GM18870 (cell line): ENCODE data around the gene HSD3B2.
"Not testable (repeated sequence)": the region's sequence is repeated elsewhere in the genome, so short reads cannot be mapped to it uniquely, and the experiment has no call there.

ENCODE experiments used
- ATAC-seq: cut with Tn5 transposase; IDR thresholded peaks from one replicate; pipeline ENCODE4 v1.9.1; 2021; ENCODE audit warnings: moderate library complexity; ENCODE audit not compliant: unreplicated experiment

Gene HSD3B2

DNA sequence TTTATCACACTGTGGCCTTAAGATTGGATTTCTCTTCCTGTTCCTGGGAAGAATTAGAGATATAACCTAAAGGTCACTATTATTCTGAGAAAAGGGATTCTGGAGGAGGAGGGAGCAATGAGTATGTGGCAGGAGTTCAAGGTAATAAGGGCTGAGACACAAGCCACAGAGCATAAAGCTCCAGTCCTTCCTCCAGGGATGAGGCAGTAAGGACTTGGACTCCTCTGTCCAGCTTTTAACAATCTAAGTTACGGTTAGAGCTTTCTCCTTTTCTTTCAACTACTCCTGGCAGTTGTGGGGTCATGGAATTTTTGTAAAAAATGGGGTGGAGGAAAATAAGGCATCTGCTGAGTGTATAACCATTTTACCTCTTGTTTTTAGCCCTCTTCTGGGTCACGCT, at the start of gene HSD3B2:
Gene HSD3B2 (plus strand): TSS at position 201 of the 400 bp plus-strand sequence. CDS start 270 bp downstream, outside the sequence.
- ATAC-seq = no peak

DNA sequence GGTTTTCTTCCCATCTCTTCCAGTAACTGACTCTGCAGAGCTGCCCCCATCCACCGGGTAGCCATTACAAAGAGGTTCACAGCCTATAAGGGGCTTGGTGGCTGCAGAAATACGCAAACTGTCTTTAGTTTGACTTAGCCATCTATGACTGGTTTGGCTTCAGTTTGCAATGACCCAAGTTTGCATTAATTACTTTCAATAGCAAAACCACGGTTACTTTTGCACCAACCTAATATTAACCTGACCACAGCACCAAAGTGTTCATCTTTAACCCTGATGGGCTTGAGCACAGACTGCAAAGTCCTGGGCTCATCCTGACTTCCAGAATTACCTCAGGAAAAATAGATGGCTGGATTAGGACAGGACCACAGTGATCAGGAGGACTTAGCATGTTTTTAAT, 48.5 kb upstream of the HSD3B2 start:
- ATAC-seq = peak; percentile 72

DNA sequence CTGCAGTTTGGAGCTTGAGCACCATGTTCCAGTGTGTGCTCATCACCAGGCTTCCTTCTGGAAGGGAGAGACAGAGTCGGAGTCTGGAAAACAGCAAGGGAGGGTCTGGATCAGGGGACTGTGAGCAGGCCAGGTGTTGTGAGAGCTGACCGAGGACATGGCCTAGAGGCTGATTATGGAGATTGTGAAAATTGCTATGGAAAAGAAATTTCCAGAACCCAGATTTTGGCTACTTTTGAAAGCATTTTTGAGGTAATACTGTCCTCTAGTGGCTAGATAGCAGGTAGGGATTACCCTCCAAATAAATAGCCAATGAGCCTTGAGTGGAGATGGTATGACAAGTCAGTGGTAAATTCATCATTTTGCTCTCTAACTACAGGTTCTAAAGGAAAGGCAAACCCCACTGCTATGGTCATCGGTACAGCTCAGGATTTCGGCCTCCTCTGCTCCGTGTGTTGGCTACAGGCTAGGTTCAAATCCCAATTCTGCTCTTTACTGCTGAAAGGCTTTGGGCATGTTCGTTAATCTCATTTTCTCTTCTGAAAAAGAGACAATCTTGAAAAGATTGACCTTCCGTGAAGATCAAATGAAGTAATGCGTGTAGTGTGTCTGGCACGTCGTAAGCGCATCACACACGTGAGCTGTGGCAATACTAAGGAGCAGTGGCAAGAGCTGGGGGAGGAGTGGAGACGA, 47.4 kb upstream of the HSD3B2 start:
- no peak for ATAC-seq

DNA sequence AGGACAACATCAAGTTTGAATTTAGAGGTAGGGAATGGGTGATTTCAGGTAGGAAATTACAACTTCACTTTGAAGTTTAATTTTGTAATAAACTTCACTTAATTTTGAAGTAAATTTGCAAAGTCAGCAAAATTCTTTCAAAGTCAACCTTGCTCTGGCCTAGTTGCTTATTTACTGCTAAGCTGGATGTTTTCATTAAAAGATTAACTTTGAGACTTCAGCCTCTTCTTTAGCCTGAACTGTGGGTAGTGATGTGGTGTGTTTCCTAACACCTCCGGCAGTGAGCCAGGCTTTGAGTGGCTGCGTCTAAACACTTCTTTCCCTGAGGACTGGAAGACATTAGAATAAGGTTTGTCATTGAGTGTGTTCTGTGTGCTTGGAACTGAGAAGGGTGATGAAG, 46.4 kb upstream of the HSD3B2 start, which contains the start of gene HAO2:
Gene HAO2 (plus strand): TSS at position 232 of the 400 bp plus-strand sequence. CDS start 12,301 bp downstream, outside the sequence.
- no peak for ATAC-seq

DNA sequence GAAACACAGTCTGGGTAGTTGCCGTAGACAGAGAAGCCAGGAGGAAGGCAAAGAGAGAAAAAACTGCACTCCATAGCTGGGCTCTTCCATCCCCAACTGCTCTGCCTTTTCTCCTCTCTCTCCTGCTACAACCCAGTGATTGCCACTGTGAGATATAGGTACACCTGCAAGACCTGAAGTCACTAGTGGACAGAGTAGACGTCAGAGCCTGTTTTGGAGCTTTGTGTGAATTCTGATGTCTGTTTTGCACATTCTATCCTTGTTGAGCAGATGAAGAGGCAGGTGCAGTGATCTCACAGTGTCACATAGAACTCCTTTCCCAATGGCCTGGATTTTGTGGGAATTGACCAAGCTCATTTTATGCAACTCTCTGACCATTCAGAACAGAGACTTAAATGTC, 44.2 kb upstream of the HSD3B2 start:
- no peak for ATAC-seq

DNA sequence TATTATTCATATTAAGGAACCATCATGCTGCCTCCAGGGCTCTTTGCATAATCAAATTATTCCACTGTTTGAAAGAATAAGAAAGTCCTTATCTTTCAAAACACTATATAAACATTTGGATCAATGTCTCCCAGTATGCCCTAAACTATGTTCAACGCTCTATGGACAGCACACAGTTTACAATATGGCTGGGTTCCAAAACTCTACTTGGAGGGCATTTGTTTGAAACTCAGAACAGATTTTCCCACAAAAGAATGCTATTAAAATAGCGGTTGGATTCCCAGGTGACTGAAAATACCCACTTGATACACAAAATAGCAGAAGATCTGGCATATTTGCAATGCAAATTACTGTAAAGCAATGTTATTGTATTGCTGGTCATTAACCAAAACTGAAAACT, 43.1 kb upstream of the HSD3B2 start:
- no peak for ATAC-seq

DNA sequence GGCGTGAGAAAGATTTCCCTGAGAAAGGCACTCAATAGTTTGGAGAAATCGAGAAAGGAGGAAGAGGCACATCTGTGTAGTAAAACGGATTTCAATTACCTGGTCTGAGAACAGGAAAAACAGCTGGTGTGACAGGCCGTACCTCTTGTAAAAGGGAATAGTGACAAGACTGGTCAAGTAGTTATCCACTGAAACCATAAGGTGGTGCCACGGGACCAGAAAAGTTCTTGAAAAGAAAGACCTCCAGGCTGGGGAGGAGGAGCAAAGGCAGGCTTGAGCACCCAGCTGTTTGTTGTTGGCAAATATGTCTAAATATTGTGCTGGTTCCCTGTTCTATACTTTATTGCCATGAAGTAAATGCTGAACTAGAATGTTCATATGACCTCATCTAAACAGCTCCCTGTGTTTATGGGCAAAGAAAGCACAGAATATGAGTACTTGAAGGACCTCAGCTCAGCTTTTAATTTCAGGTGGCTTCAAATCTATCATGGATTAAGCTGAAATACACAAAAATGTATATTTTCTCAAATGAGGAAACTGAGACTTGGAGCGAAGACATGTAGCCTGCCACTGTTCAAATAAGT, 42.4 kb upstream of the HSD3B2 start:
- peak; percentile 61 for ATAC-seq

DNA sequence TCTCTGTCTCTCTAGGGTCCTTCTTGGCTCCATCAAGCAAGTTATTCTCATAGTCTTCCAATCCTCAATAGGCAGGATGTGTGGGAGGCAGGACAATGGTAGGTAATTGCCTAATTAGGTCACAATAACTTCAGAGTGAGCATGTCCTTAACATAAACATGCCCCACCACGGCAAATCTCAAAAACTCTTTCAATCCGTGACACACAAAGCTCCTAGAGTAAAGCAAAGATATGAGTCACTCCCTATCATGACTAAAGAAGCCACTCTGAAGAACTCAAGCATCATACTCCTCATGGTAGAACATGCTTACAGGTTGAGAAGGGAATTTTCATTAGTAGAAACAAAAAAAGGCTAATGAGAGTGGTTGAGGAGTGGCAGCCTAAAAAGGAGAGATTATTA, 41.5 kb upstream of the HSD3B2 start:
- no peak for ATAC-seq

DNA sequence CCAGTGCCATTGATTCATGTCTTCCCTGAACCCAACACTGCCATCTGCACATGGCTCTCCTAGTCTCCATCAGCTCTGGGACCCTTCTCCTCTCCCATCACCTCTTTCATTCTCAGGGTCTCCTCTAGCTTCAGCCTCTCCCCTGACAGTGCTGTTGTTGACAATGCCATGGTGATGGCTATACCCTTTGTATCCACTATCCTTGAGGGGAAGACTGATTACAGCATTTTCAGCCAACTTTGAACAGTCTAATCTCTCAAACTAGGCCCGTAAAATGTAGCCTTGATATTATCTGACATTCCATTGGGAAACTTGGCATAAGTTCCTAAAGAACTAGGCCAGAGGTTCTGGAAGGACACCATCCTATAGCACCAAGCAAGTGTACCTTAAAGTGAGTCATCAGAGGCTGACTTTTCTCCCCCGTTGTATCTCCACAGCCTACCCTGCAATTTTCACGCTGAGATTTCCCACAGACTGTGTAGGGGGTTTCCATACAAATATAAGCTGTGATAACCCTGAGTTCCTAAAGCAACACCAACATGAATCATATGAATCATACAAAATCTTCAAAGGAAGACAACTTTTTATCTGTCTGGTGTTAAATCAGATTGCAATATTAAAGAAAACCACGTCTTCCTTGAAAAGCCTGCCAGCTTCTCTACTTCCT, 40.6 kb upstream of the HSD3B2 start:
- ATAC-seq = no peak

DNA sequence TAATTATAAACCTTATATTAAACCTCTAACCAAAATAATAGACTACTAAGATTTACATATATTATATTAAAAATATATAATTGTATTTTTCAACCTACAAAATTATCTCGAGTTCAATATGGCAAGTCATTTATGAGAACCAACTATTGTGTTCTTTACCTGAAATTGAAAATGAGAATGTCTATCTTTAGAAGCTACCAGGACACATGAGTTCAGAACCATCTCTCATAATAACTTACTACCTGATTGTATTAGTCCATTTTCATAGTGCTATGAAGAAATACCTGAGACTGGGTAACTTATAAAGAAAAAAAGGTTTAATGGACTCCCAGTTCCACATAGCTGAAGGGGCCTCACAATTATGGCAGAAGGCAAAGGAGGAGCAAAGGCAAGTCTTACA, 39.6 kb upstream of the HSD3B2 start:
- ATAC-seq = no peak

DNA sequence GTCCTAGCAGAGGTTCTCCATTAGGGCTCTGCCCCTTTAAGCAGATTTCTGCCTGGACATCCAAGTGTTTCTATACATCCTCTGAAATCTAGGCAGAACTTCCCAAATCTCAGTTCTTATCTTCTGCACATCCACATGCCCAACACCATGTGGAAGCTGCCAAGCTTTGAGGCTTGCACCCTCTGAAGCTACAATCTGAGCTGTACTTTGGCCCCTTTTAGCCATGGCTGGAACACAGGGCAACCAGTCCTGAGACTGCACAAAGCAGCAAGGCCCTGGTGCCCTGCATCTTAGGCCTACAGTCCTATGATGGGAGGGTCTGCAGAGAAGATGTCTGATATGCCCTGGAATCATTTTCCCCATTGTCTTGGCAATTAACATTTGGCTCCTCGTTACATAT, 38.4 kb upstream of the HSD3B2 start:
- no peak for ATAC-seq

DNA sequence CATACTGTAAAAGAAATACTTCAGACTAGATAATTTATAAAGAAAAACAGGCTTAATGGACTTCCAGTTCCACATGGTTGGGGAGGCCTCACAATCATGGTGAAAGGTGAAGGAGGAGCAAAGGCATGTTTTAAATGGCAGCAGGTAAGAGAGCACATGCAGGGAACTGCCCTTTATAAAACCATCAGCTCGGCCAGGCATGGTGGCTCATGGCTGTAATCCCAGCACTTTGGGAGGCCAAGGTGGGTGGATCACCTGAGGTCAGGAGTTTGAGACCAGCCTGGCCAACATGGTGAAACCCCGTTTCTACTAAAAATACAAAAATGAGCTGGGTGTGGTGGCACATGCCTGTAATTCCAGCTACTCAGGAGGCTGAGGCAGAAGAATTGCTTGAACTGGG, 37.4 kb upstream of the HSD3B2 start:
- ATAC-seq = not testable (repeated sequence)

DNA sequence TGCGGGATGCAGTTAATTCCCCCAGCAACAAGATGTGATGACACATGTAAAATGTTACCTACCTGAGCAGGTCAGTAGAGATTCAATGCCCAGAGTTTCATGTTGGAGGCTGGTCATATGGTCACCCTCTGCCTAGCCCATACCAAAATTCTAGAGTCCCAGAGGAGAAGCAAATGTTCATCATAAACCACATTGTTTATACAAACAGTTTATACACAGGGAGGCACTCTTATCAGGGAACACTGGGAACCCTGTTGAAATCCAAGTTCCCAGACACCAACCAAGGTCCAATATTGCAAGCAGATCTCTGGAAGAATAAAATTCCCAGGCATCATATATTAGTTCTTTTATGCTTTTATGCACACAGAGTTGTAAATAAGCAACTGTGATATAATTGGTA, 35.8 kb upstream of the HSD3B2 start:
- ATAC-seq = no peak

DNA sequence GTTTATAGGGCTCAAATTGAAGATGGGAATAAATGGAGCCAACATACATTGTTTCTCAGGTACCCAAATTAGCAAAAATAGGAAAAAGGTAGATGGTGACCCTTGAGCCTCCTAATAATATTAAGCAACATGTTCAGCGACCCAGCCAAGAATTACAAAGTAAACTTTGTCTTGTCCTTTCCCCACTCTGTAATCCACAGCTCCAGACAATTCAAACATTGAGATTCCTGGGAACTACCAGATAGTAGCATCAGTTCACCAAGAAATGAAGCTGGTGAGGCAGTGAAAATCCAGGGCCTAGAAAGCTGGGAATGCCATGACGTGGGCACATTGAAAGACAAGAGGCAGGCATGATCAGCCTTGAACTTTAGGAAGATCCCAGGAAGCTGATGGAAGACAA, 34.6 kb upstream of the HSD3B2 start:
- no peak for ATAC-seq

DNA sequence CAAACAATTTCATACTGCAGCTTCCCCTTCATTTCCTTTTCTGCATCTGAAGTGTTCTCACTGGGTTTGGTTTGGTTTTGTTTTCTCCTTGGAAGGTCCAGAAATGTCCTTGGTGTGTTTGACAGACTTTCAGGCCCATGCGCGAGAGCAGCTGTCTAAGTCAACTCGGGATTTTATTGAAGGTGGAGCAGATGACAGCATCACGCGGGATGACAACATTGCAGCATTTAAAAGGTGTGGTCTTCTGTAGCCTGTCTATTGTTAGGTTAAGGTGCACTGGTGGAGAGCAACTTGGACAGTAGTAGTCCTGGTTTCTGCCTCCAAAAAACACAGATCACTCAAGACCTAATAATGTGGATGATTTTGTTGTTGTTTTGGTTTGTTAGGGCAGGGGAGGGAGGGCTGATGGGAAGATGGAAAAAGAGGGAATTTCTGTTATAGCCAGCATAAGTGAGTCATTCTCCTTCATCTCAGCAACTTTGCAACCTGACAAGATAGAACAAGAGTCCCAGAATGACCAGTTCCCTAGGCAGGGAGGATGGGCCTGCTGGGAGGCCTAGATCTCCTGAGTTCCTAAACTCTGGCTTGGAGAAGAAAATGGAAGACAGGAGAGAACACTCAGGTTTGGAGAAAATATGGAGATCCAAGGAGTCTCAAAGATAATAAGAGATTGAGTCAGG, 33.8 kb upstream of the HSD3B2 start:
- no peak for ATAC-seq

DNA sequence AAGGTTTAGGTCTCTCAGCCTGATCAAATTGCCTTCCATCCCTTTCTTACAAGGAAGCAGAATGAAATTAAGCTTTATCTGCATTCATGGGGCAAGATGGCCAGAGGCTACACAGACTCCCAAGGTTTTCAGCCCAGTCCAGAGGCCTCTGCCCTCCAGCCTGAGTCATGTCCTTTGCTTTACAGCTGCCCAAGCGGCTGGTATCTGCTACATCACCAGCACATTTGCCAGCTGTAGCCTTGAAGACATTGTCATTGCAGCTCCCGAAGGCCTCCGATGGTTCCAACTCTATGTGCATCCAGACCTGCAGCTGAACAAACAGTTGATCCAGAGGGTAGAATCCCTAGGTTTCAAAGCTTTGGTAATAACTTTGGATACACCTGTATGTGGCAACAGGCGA, 30.4 kb upstream of the HSD3B2 start:
- no peak for ATAC-seq

DNA sequence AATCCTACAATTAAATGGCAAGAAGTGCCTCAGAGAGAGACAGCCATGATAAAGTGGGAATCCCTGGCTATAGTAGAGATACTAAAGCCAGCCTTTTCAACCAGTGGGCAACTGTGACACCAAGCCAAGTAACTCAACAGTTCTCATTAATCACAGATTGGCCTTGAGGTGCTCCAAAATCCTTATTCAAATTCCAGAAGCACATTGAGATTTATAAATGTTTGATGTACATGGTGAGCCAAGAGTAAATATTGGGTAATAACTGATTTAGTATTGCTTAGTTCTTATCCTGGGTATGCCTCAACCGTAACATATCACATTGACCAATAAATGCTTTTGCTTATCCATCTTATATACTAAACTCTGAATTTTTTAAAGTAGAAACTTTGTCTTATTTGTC, 29.3 kb upstream of the HSD3B2 start:
- no peak for ATAC-seq

DNA sequence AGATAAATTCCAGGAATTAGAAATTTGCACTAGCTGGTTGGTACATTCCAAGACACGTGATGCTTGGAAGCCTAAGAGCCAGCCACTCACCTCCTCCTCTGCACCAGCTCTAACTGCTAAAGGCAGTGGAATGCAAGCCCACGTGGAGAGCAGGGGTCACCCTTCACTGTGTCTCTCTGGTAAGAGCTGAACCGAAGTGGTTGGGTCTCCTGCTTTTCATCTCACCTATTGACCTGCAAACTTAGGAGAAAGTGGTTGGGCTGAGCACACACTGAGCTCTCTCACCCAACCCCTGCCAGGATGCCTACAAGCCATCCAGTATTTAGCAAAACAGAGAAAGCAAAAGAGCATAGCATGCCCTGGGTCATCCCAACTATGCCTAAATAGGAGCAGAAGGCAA, 27.1 kb upstream of the HSD3B2 start:
- ATAC-seq = no peak

DNA sequence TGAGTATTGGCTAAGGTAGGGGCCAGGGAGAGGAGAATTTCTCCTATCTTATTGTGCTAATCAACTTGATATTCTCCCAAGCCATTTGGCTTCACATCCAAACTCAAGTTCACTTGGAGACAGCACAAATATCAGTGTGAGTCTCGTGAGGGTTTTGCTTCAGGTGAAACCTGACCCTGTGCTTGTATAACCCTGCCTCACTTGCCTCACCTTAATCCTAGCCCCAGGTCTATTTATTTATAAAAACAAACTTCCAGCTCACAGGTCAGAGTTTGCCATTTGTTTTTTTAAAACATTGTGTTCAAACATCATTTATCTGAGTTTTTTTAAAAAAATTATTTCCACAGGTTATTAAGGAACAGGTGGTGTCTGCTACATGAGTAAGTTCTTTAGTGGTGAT, 26.5 kb upstream of the HSD3B2 start:
- ATAC-seq = no peak

DNA sequence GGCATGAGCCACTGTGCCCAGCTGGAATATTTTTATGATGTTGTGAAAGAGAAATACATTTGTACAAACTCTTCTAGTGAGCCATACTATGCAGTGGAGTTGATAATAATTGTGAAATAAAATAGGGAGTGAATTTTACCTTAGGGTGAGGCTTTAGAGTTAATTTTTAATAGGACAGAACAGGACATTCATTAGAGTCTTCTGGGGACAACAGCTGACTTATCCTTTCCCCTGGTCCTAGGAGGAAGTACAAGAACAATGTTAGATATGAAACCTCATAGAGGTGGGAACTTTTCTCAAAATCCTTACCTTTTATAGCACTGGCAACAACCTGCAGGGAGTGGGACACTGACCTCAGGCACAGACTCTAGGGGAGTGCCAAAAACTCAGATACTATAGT, 24.4 kb upstream of the HSD3B2 start:
- ATAC-seq = no peak

DNA sequence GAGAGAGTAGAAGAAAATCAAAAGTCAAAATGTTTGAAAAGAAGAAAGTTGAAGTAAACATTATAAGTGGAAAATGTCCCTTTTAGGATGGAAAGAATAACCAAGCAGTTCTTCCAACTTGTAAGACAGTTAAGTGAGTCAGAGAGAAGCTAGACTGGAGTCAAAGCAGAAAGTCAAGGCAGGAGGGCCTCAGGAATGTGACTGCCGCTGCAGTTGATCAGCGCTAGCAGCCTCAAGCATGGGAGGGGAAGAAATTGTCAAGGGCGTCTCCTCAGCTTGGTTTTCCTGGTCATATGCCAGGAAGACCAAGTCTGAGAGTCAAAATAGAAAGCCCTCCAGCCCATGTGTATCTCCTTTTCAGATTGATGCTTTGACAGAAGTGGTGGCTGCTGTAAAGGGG, 23.2 kb upstream of the HSD3B2 start:
- no peak for ATAC-seq

DNA sequence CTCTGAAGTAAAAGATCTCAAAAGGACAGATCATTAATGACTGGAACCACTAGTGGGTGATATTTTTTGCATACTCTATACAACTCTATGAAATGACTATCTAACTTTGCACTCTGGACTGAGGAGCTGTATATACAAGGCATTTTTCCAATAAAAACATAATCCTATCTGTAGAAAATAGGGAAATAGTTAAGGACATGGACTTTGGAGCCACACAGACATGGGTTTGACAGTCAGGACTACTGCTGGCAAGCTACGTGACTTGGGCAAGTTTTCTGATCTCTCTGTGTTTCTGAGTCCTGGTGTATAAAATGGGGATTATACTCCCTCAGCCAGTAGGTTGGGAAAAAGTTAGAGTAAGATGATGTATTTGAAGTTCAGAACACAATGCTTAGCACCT, 20.9 kb upstream of the HSD3B2 start:
- ATAC-seq = no peak
